ENCODE data around the gene TTLL11.

Gene TTLL11

GRCh38 chr9:121968056-121968455 is 125.1 kb downstream of the TTLL11 start:
- no peak for TF ChIP-seq EZH2phosphoT487 (IDR thresholded peaks at IDR 0.05; ENCODE audit: borderline replicate concordance)

GRCh38 chr9:121966706-121967105 is 126.4 kb downstream of the TTLL11 start:
- peaks cover 27% of the 10 kb centered on the region for H3K4me1 ChIP-seq (ENCODE audit: insufficient read depth, low read length, poor library complexity, severe bottlenecking)
- peaks cover 19% of the 10 kb centered on the region for H3K79me2 ChIP-seq (ENCODE audit: insufficient read depth, low read length)
- no peak overlapping the region for H3K4me2 ChIP-seq (ENCODE audit: low read depth, low read length, poor library complexity, severe bottlenecking)
- H3K9me2 ChIP-seq (replicated peaks; ENCODE audit: low read depth, low read length): no peaks in the 10 kb centered on the region
- H4K20me1 ChIP-seq (ENCODE audit: insufficient read depth, low read length, poor library complexity, severe bottlenecking): no peaks in the 10 kb centered on the region
- no peaks in the 10 kb centered on the region for H3K27me3 ChIP-seq (ENCODE audit: insufficient read depth, low read length, poor library complexity, severe bottlenecking)
- H3K9ac ChIP-seq (ENCODE audit: low read depth, low read length, poor library complexity, severe bottlenecking): no peak overlapping the region
- no peaks in the 10 kb centered on the region for H3K9me3 ChIP-seq (ENCODE audit: insufficient read depth, low read depth, low read length)
- H3K36me3 ChIP-seq (ENCODE audit: insufficient read depth, low read length): no peaks in the 10 kb centered on the region
- no peak overlapping the region for H2AFZ ChIP-seq (ENCODE audit: low read length)
- peaks cover 3% of the 10 kb centered on the region for H3F3A ChIP-seq (ENCODE audit: low read depth)
- TF ChIP-seq EZH2phosphoT487 (IDR thresholded peaks at IDR 0.05; ENCODE audit: borderline replicate concordance) (no peak), CTCF (conservative IDR thresholded peaks at IDR 0.05; ENCODE audit: low read length) (no peak)
- no peak overlapping the region for H3K4me3 ChIP-seq (ENCODE audit: low read length, poor library complexity, severe bottlenecking)

More at GRCh38 chr9:121968056-121968455, 125.1 kb downstream of the TTLL11 start:
- peaks cover 3% of the 10 kb centered on the region for H3F3A ChIP-seq (ENCODE audit: low read depth)
- H3K4me2 ChIP-seq (ENCODE audit: low read depth, low read length, poor library complexity, severe bottlenecking): no peak overlapping the region
- peaks cover 5% of the 10 kb centered on the region for H3K79me2 ChIP-seq (ENCODE audit: insufficient read depth, low read length)
- H3K9me3 ChIP-seq (ENCODE audit: insufficient read depth, low read depth, low read length): no peaks in the 10 kb centered on the region
- H3K27me3 ChIP-seq (ENCODE audit: insufficient read depth, low read length, poor library complexity, severe bottlenecking): no peaks in the 10 kb centered on the region
- no peak overlapping the region for H3K9ac ChIP-seq (ENCODE audit: low read depth, low read length, poor library complexity, severe bottlenecking)
- no peaks in the 10 kb centered on the region for H3K9me2 ChIP-seq (replicated peaks; ENCODE audit: low read depth, low read length)
- H3K36me3 ChIP-seq (ENCODE audit: insufficient read depth, low read length): no peaks in the 10 kb centered on the region
- peaks cover 16% of the 10 kb centered on the region for H3K4me1 ChIP-seq (ENCODE audit: insufficient read depth, low read length, poor library complexity, severe bottlenecking)
- H2AFZ ChIP-seq (ENCODE audit: low read length): no peak overlapping the region
- H4K20me1 ChIP-seq (ENCODE audit: insufficient read depth, low read length, poor library complexity, severe bottlenecking): no peaks in the 10 kb centered on the region
- H3K4me3 ChIP-seq (ENCODE audit: low read length, poor library complexity, severe bottlenecking): no peak overlapping the region

- TF ChIP-seq CTCF (conservative IDR thresholded peaks at IDR 0.05; ENCODE audit: low read length) (no peak), EZH2phosphoT487 (IDR thresholded peaks at IDR 0.05; ENCODE audit: borderline replicate concordance) (no peak)
Measured at GRCh38 chr9:121963528-121963995, 129.5 kb downstream of the TTLL11 start.

GRCh38 chr9:121962421-121962820 is 130.7 kb downstream of the TTLL11 start:
- H4K20me1 ChIP-seq (ENCODE audit: insufficient read depth, low read length, poor library complexity, severe bottlenecking): peaks cover 3% of the 10 kb centered on the region
- no peaks in the 10 kb centered on the region for H3K36me3 ChIP-seq (ENCODE audit: insufficient read depth, low read length)
- H3K4me2 ChIP-seq (ENCODE audit: low read depth, low read length, poor library complexity, severe bottlenecking): peak overlapping the region; percentile 92
- H3K4me3 ChIP-seq (ENCODE audit: low read length, poor library complexity, severe bottlenecking): peak overlapping the region; percentile 79
- peaks cover 69% of the 10 kb centered on the region for H3K4me1 ChIP-seq (ENCODE audit: insufficient read depth, low read length, poor library complexity, severe bottlenecking)
- H3K9me3 ChIP-seq (ENCODE audit: insufficient read depth, low read depth, low read length): no peaks in the 10 kb centered on the region
- no peak for TF ChIP-seq CTCF (conservative IDR thresholded peaks at IDR 0.05; ENCODE audit: low read length)
- H3F3A ChIP-seq (ENCODE audit: low read depth): peaks cover 3% of the 10 kb centered on the region
- H3K27me3 ChIP-seq (ENCODE audit: insufficient read depth, low read length, poor library complexity, severe bottlenecking): no peaks in the 10 kb centered on the region
- no peak overlapping the region for H2AFZ ChIP-seq (ENCODE audit: low read length)
- H3K9ac ChIP-seq (ENCODE audit: low read depth, low read length, poor library complexity, severe bottlenecking): peak overlapping the region; percentile 87
- peaks cover 62% of the 10 kb centered on the region for H3K79me2 ChIP-seq (ENCODE audit: insufficient read depth, low read length)
- no peaks in the 10 kb centered on the region for H3K9me2 ChIP-seq (replicated peaks; ENCODE audit: low read depth, low read length)

More at GRCh38 chr9:121963528-121963995, 129.5 kb downstream of the TTLL11 start:
- no peaks in the 10 kb centered on the region for H3K9me3 ChIP-seq (ENCODE audit: insufficient read depth, low read depth, low read length)
- no peaks in the 10 kb centered on the region for H3K27me3 ChIP-seq (ENCODE audit: insufficient read depth, low read length, poor library complexity, severe bottlenecking)
- H3F3A ChIP-seq (ENCODE audit: low read depth): peaks cover 3% of the 10 kb centered on the region
- peak overlapping the region; percentile 87 for H3K9ac ChIP-seq (ENCODE audit: low read depth, low read length, poor library complexity, severe bottlenecking)
- H3K36me3 ChIP-seq (ENCODE audit: insufficient read depth, low read length): no peaks in the 10 kb centered on the region
- no peaks in the 10 kb centered on the region for H3K9me2 ChIP-seq (replicated peaks; ENCODE audit: low read depth, low read length)
- peaks cover 58% of the 10 kb centered on the region for H3K4me1 ChIP-seq (ENCODE audit: insufficient read depth, low read length, poor library complexity, severe bottlenecking)
- peak overlapping the region; percentile 44 for H2AFZ ChIP-seq (ENCODE audit: low read length)
- H3K4me3 ChIP-seq (ENCODE audit: low read length, poor library complexity, severe bottlenecking): peak overlapping the region; percentile 79
- no peaks in the 10 kb centered on the region for H4K20me1 ChIP-seq (ENCODE audit: insufficient read depth, low read length, poor library complexity, severe bottlenecking)
- H3K4me2 ChIP-seq (ENCODE audit: low read depth, low read length, poor library complexity, severe bottlenecking): peak overlapping the region; percentile 92
- peaks cover 50% of the 10 kb centered on the region for H3K79me2 ChIP-seq (ENCODE audit: insufficient read depth, low read length)

Data from Loucy (cell line).